ENCODE data around the gene TMEM82. TPM values are rescaled to one million over a fixed set of nuclear protein-coding genes. Genes with fewer than 3 reads are reported as not detected.

The TMEM82 gene
- not detected in 5 replicates for total RNA-seq (2022; extraction: Qiagen RNA extraction)

DNA sequence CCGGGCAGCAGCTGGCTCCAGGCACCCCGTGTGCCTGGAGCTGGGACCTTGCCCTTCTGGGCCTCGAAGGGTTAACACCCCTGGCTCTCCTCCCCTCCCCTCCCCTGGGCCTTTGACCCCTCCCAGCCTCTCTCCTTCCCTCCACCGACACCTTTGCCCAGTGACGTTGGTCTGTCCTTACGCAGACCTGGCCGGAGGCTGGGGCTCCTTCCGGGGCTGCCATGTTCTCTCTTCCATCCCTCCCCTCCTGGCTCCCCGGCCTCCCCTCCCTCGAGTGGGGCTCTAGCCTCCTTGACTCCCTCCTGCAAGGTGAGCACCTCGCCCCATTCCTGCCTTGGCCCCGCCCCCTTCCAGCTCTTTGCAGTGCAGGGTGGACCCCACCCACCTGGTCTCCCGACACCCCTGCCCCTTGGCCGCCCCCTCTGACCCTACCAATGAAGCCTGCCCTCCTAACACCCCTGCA, at the start of gene TMEM82:
Gene TMEM82, plus strand, starts transcription at position 161 of the 463 bp plus-strand sequence. Its CDS starts 61 bp downstream, at position 222.

DNA sequence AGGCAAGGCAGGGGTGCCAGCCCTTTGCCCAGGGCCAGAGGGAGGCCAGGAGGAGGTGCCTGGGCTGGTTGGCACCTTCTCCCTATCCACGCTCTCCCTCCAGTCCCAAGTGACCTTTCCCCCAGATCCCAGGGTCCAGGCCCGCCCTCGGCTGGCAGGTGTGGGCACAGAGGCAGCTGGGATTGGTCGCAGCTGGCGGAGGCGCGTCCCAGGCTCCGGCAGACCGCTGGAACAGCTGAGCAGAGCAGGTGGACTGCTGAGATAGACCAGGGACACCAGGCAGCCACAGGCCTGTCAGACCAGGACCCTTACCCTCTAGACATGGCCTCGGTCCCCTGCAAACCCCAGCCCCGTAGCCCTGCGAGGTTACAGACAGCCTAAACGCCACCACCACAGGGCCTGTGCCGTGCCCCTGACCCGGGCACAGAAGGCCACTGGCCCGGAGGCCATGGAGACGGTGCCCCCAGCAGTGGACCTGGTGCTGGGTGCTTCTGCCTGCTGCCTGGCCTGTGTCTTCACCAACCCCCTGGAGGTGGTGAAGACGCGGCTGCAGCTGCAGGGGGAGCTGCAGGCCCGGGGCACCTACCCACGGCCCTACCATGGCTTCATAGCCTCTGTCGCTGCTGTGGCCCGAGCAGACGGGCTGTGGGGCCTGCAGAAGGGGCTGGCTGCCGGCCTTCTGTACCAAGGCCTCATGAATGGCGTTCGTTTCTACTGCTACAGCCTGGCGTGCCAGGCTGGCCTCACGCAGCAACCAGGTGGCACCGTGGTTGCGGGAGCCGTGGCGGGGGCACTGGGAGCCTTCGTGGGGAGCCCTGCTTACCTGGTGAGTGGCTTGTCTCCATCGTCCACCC, 6.0 kb upstream of the TMEM82 start, which contains the start of gene SLC25A34:
Gene SLC25A34, plus strand, starts transcription at position 221 of the 854 bp plus-strand sequence. Its CDS starts 228 bp downstream, at position 449.

DNA sequence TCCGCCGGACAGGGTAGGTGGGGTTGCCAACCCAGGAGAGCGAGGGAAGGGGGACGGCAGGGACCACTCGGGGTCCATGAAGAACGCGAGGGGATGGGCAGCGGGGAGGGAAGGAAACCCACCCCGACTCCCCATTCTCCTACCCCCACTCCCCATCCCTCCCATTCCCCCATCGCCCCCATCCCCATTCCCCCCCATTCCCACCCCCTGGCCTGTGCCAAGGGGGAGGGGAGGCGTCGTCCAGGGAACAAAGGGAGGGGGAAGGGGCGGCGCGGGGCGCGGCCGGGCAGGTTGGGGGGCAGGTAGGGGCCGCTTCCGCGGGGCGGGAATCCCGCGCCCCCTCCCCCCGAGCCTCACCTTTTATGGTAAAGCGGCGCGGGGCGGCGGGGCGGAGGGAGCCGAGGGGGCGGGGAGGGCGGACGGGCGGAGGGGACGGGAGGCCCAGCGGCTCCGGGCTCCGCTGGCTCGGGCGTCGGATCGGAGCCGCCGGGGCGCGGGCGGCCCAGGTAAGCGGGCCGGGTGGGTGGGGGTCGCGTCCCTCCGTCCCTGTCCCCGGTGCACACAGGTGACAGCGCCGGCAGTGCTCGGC, 16.1 kb downstream of the TMEM82 start, which contains the start of gene FBLIM1:
Gene FBLIM1, plus strand, starts transcription at position 453 of the 589 bp plus-strand sequence. CDS start 6,189 bp downstream, outside the sequence.

Other genes starting within 250 kb of the TMEM82 start
- 4.8 to 6.2 TPM (median 5.6 TPM) in 5 replicates for gene CASP9, start 218.3 kb upstream of the TMEM82 start, total RNA-seq (2022; extraction: Qiagen RNA extraction)
- gene DNAJC16, start 215.7 kb upstream of the TMEM82 start, total RNA-seq (2022; extraction: Qiagen RNA extraction) = 4.0 to 8.0 TPM (median 4.4 TPM) in 5 replicates
- gene AGMAT, start 157.4 kb upstream of the TMEM82 start, total RNA-seq (2022; extraction: Qiagen RNA extraction) = 5.1 to 7.7 TPM (median 7.4 TPM) in 5 replicates
- gene DDI2, start 125.0 kb upstream of the TMEM82 start, total RNA-seq (2022; extraction: Qiagen RNA extraction) = 7.1 to 9.0 TPM (median 7.5 TPM) in 5 replicates
- 19.9 to 28.1 TPM (median 25.8 TPM) in 5 replicates for gene PLEKHM2, start 58.2 kb upstream of the TMEM82 start, total RNA-seq (2022; extraction: Qiagen RNA extraction)
- gene SLC25A34, start 6.2 kb upstream of the TMEM82 start, total RNA-seq (2022; extraction: Qiagen RNA extraction) = 0.19 to 0.53 TPM (median 0.30 TPM) in 5 replicates
- 21.8 to 34.6 TPM (median 27.8 TPM) in 5 replicates for gene FBLIM1, start 16.3 kb downstream of the TMEM82 start, total RNA-seq (2022; extraction: Qiagen RNA extraction)
- 5.8 to 8.9 TPM (median 6.2 TPM) in 5 replicates for gene UQCRHL, start 65.2 kb downstream of the TMEM82 start, total RNA-seq (2022; extraction: Qiagen RNA extraction)
- gene SPEN, start 105.2 kb downstream of the TMEM82 start, total RNA-seq (2022; extraction: Qiagen RNA extraction) = 36.4 to 40.4 TPM (median 39.8 TPM) in 5 replicates
- 10.2 to 18.4 TPM (median 13.0 TPM) in 5 replicates for gene ZBTB17, start 233.6 kb downstream of the TMEM82 start, total RNA-seq (2022; extraction: Qiagen RNA extraction)

Data from A549 treated with Mapracorat at 1 μM for 4 hours (cell line).